D721Med (cell line): Measurements from ENCODE around the gene MTCH1.

ENCODE experiments used
- DNase-seq: peaks from one replicate; pipeline ENCODE4 v3.0.0; 2011; ENCODE audit warnings: low spot score; ENCODE audit not compliant: insufficient read length
- FAIRE-seq: peaks from 2 replicates; lab custom pipeline; 2011; peaks lifted over from hg19 to GRCh38; lab: Jason Lieb, UNC
- TF ChIP-seq, protein P1 (sequence below): IDR thresholded peaks from 2 replicates; pipeline ENCODE4 v1.5.1; 2012; ENCODE audit warnings: mild to moderate bottlenecking, control low read depth; ENCODE audit not compliant: insufficient read depth; ENCODE audit errors: missing control alignments

MTCH1 gene

DNA sequence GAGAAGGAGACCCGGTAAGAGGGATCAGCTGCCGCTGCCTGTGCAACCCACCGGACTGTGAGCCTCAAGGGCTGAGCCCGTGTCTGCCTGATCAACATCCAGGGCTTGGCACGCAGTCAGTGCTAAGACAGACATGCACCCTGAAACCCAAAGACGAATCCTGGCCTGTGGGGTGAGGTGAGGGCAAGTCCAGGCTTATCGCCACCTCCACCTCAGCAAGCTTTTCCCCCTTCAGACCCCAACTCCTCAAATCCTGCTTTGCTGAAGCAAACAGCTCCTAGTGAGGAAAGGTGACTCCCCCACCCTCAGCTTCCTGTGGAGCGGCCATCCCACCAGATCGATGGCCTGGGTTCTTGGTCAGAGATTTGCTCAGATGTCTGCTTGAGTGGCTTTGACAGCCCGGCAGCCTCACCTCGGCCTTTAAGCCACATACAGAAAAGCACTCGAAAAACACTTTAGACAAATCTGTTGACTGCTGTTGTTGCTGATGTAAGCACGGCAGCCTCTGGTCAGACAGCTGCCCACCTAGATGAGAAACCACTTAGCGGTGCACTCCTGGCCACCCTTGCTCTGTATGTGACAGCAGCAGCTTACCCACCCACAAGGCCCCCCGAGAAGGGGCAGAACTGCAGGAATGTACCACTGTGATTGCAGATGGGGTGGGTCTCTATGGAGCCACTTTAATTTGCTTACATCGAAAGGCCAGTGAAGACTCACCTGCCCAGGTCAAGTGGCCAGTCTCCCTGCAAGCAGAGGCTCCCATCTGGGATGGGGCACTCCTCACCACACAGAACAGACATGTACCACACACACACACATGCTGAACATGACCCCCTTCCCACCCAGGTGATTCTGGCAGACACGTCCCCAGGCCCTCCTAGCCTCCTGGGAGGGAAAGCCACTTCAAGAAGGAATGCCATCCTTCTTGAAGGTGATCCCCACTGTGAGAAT is 14.8 kb downstream of the MTCH1 start:
- DNase-seq: no peak
- TF ChIP-seq, protein P1, sequence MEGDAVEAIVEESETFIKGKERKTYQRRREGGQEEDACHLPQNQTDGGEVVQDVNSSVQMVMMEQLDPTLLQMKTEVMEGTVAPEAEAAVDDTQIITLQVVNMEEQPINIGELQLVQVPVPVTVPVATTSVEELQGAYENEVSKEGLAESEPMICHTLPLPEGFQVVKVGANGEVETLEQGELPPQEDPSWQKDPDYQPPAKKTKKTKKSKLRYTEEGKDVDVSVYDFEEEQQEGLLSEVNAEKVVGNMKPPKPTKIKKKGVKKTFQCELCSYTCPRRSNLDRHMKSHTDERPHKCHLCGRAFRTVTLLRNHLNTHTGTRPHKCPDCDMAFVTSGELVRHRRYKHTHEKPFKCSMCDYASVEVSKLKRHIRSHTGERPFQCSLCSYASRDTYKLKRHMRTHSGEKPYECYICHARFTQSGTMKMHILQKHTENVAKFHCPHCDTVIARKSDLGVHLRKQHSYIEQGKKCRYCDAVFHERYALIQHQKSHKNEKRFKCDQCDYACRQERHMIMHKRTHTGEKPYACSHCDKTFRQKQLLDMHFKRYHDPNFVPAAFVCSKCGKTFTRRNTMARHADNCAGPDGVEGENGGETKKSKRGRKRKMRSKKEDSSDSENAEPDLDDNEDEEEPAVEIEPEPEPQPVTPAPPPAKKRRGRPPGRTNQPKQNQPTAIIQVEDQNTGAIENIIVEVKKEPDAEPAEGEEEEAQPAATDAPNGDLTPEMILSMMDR: no peak
- FAIRE-seq: no peak

DNA sequence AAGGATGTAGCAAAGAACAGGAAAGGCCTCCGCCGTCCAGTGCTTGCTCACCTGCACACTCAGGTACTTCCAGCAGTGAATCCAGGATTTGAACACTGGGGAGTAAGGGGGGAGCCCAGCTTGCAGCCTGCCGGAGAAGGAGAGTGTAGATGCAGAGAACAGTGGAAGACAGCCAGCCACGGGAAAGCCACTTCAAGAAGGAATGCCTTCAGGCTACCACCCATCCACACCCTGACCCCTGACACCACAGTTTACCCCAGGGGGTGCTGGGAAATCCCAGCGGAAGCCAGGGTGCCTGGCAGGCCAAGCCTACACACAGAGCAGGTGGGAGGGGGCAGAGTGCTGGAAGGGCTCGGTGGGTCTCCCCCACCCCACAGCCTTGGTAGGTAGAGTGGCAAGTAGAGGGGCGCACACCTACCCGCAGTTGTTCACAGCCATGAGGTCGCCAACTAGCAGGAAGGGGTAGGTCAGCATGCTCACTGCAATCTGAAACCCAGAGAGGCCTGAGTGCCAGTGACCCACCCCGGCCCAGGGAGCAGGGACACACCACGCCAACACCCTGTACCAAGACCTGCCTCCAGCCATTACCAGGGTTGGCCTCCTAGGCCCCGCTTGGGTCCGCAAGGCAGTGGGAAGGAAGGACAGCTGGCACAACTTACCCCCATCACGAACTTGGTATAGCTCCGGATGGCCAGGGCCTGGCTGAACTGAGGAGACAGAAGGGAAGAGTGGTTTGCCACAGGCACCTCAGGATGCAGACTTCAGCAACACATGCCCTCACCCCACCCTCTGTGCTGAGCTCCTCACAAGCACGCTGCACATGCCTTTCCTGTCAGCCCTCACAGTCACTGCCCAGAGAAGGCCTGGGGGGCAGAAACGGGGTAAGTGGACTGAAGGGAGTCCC is 15.8 kb downstream of the MTCH1 start:
- FAIRE-seq: no peak
- TF ChIP-seq, protein P1: no peak
- no peak for DNase-seq

GRCh38 chr6:36969240-36969691 is 16.7 kb downstream of the MTCH1 start:
- DNase-seq (no peak), FAIRE-seq (no peak)
- TF ChIP-seq, protein P1: no peak

- TF ChIP-seq, protein P1: no peak
- FAIRE-seq (no peak), DNase-seq (no peak)
Observed at GRCh38 chr6:36968266-36968977, 17.6 kb downstream of the MTCH1 start.

DNA sequence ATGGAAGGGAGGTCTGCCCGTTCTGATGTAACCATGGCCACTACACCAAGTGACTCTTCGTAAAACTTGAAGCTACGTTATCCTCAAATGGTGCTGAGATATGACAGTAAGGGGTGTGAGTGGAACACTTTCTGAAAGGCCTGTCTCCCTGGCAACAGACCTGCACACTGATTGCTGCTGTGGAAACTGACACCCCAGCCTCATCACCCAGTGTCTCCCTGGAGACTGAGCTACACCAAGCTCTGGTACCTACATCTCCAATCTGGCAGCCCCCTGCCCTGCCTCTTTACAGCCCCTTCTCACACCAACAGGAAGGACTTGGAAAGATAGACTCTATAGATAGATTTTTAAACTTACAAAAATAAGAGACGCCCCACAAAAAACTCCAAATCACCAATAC is 18.2 kb downstream of the MTCH1 start:
- TF ChIP-seq, protein P1: no peak
- FAIRE-seq (no peak), DNase-seq (no peak)

DNA sequence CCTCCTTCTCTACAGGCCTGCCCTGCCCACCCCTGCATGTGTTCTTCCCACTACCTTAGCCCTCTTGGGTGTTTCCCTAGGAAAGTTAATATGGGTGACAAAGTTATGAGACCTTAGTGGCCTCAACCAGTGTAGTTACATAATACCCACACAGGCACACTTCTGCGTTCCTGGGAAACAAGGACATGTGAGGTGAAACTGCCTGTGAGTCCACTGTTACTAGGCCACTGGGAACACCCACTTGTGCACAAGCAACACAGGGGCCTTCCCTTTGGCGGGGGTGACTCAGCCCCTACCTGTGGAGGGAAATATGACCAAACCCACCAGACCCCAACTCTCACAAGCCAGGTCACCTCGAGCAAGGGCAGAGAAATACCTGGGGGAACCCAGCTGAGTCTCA is 18.7 kb downstream of the MTCH1 start:
- FAIRE-seq: no peak
- no peak for DNase-seq
- TF ChIP-seq, protein P1: no peak
